SK-N-SH treated with all-trans-retinoic acid at 6 μM for 48 hours (cell line): Measurements from ENCODE around the gene PTPN12.

Experiments used
- ARNTL ChIP-seq: fragments of 450-650 bp; formaldehyde crosslinking; IDR thresholded peaks from 2 replicates; pipeline ENCODE4 v1.5.0; 2020; ENCODE audit warnings: low read depth, mild to moderate bottlenecking, moderate library complexity, borderline replicate concordance
- BACH2 ChIP-seq: fragments of 250-450 bp; sonication (Bioruptor Pico); IDR thresholded peaks from 2 replicates; pipeline ENCODE4 v1.9.0; 2021; ENCODE audit warnings: mild to moderate bottlenecking, borderline replicate concordance
- CREB5 ChIP-seq: fragments of 250-450 bp; sonication (Bioruptor Pico); IDR thresholded peaks from 2 replicates; pipeline ENCODE4 v1.5.1; 2020; ENCODE audit warnings: low read depth, mild to moderate bottlenecking, moderate library complexity
- ESRRG ChIP-seq: fragments of 250-450 bp; sonication (Bioruptor Pico); IDR thresholded peaks from 2 replicates; pipeline ENCODE4 v1.6.1; 2021; ENCODE audit warnings: mild to moderate bottlenecking
- ISL1 ChIP-seq: fragments of 250-450 bp; sonication (Bioruptor Pico); IDR thresholded peaks from 2 replicates; pipeline ENCODE4 v2.1.2; 2022; ENCODE audit warnings: mild to moderate bottlenecking, moderate library complexity
- OSR1 ChIP-seq: fragments of 250-450 bp; sonication (Bioruptor Pico); IDR thresholded peaks from 2 replicates; pipeline ENCODE4 v1.8.0; 2022; ENCODE audit warnings: moderate library complexity, mild to moderate bottlenecking, inconsistent platforms
- TCF4 ChIP-seq: fragments of 250-450 bp; sonication (Bioruptor Pico); IDR thresholded peaks from 2 replicates; pipeline ENCODE4 v1.8.0; 2021; ENCODE audit warnings: mild to moderate bottlenecking, moderate library complexity, borderline replicate concordance
- ZFP3 ChIP-seq: fragments of 250-450 bp; sonication (Bioruptor Pico); IDR thresholded peaks from 2 replicates; pipeline ENCODE4 v1.5.0; 2020; ENCODE audit warnings: mild to moderate bottlenecking, moderate library complexity
- ZNF565 ChIP-seq: fragments of 450-650 bp; formaldehyde crosslinking; conservative IDR thresholded peaks from 2 replicates; pipeline ENCODE4 v1.5.0; 2020; ENCODE audit warnings: low read depth, mild to moderate bottlenecking, moderate library complexity

GRCh38 chr7:77524731-77525130, 12.4 kb upstream of the PTPN12 start:
- no peak for TF ChIP-seq ISL1 (CRISPR knock-in tag)
- no peak for TF ChIP-seq OSR1 (CRISPR knock-in tag)
- no peak for TF ChIP-seq ARNTL (CRISPR knock-in tag)
- no peak for TF ChIP-seq TCF4
- TF ChIP-seq ZNF565 (CRISPR knock-in tag), result no peak
- no peak for TF ChIP-seq ESRRG (CRISPR knock-in tag)
- no peak for TF ChIP-seq BACH2 (CRISPR knock-in tag)
- TF ChIP-seq ZFP3 (CRISPR knock-in tag), result no peak
- TF ChIP-seq CREB5 (CRISPR knock-in tag), result no peak
